22Rv1 (cell line): ENCODE data around the gene MAP2K6.

ENCODE experiments used
- ZFX ChIP-seq: fragments of 450-650 bp; IDR thresholded peaks from 2 replicates; pipeline ENCODE4 v1.6.1; 2017; ENCODE audit warnings: antibody characterized with exemption, borderline replicate concordance
- TF ChIP-seq, protein P1 (sequence below): fragments of 450-650 bp; IDR thresholded peaks from 2 replicates; pipeline ENCODE4 v1.5.1; 2017; ENCODE audit warnings: mild to moderate bottlenecking

DNA sequence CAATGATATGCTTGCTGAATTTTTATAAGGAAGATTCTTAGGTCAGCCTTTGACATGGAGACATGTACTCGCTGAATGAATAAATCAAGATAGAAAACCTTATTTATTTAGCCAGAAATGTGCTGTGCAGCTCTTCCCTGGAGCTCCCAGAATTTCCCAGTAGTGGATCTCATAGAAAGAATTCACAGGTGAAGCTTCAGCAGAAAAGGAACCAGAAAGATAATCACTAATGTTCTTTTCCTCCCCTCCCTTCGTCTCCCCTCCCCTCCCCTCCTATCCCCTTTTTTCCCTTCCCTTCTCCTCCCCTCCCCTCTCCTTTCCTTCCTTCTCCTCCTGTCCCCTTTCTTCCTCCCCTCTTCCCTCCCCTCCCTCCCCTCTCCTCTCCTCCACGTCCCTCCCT is 158.2 kb downstream of the MAP2K6 start:
- TF ChIP-seq, protein P1, sequence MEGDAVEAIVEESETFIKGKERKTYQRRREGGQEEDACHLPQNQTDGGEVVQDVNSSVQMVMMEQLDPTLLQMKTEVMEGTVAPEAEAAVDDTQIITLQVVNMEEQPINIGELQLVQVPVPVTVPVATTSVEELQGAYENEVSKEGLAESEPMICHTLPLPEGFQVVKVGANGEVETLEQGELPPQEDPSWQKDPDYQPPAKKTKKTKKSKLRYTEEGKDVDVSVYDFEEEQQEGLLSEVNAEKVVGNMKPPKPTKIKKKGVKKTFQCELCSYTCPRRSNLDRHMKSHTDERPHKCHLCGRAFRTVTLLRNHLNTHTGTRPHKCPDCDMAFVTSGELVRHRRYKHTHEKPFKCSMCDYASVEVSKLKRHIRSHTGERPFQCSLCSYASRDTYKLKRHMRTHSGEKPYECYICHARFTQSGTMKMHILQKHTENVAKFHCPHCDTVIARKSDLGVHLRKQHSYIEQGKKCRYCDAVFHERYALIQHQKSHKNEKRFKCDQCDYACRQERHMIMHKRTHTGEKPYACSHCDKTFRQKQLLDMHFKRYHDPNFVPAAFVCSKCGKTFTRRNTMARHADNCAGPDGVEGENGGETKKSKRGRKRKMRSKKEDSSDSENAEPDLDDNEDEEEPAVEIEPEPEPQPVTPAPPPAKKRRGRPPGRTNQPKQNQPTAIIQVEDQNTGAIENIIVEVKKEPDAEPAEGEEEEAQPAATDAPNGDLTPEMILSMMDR = no peak
- TF ChIP-seq ZFX = no peak
